IMR-90 (cell line): ENCODE measurements around the gene AP3S1. TPM values are rescaled to one million over a fixed set of nuclear protein-coding genes. Genes with fewer than 3 reads are reported as not detected.
A peak's percentile ranks its signal among the peaks of the same experiment; 100 is the strongest.

ENCODE experiments used
- ATAC-seq: fragments of 200-7000 bp; cut with Tn5 transposase; 2 replicates; pipeline ENCODE4 v1.9.1; 2020; ENCODE audit warnings: low read depth, mild to moderate bottlenecking, moderate library complexity
- BruUV-seq: library from RNA; stranded (reverse); fragments of 400-500 nt; replicated peaks from 2 replicates; lab custom pipeline; 2021; lab: Mats Ljungman, UMichigan
- CTCF ChIA-PET: fragments of 300-600 bp; formaldehyde crosslinking; extraction: SDS; loops from one replicate; lab custom pipeline; 2021; ENCODE audit warnings: antibody characterized with exemption; lab: Yijun Ruan, JAX
- POLR2A ChIA-PET: fragments of 300-600 bp; sonication (Branson Sonifier 250); formaldehyde crosslinking; loops from one replicate; lab custom pipeline; 2022; ENCODE audit warnings: antibody characterized with exemption; ENCODE audit not compliant: unreplicated experiment; lab: Charles Lee
- DNase-seq: peaks from one replicate; pipeline ENCODE4 v3.0.0; 2013
- H2AFZ ChIP-seq: replicated peaks from 2 replicates; pipeline ENCODE3; 2013; ENCODE audit warnings: low read length, mild to moderate bottlenecking; ENCODE audit not compliant: poor library complexity
- H2AK5ac ChIP-seq: 2 replicates; pipeline ENCODE4 v1.6.1; 2013; ENCODE audit warnings: low read depth, low read length, inconsistent platforms
- H2AK9ac ChIP-seq: replicated peaks from 2 replicates; pipeline ENCODE3; 2013; ENCODE audit warnings: mild to moderate bottlenecking, low read depth, low read length, moderate library complexity; ENCODE audit not compliant: poor library complexity
- H2BK120ac ChIP-seq: 2 replicates; pipeline ENCODE4 v1.6.1; 2013; ENCODE audit warnings: low read depth, low read length, inconsistent platforms
- H2BK15ac ChIP-seq: 3 replicates; pipeline ENCODE4 v1.6.1; 2013; ENCODE audit warnings: low read depth, low read length, inconsistent platforms
- H2BK20ac ChIP-seq: 2 replicates; pipeline ENCODE4 v1.6.1; 2013; ENCODE audit warnings: low read depth, mild to moderate bottlenecking, inconsistent platforms, low read length, moderate library complexity
- H2BK5ac ChIP-seq: 2 replicates; pipeline ENCODE4 v1.6.1; 2013; ENCODE audit warnings: mild to moderate bottlenecking, low read depth, low read length, inconsistent platforms; ENCODE audit not compliant: poor library complexity, severe bottlenecking
- H3K14ac ChIP-seq: replicated peaks from 2 replicates; pipeline ENCODE4 v1.6.1; 2013; ENCODE audit warnings: low read depth, low read length, inconsistent platforms
- H3K18ac ChIP-seq: 2 replicates; pipeline ENCODE4 v1.6.1; 2013; ENCODE audit warnings: low read depth, low read length, control low read depth
- H3K23ac ChIP-seq: 2 replicates; pipeline ENCODE4 v1.6.1; 2013; ENCODE audit warnings: low read depth, low read length, inconsistent platforms
- H3K27ac ChIP-seq: 2 replicates; pipeline ENCODE4 v1.5.1; 2013; ENCODE audit warnings: mild to moderate bottlenecking, control low read depth, low read length; ENCODE audit not compliant: insufficient read depth
- H3K27me3 ChIP-seq: 2 replicates; pipeline ENCODE4 v1.6.1; 2013; ENCODE audit warnings: low read length; ENCODE audit not compliant: control insufficient read depth, insufficient read depth
- H3K36me3 ChIP-seq: 2 replicates; pipeline ENCODE4 v1.6.1; 2013; ENCODE audit warnings: low read length, mixed read lengths; ENCODE audit not compliant: control insufficient read depth, insufficient read depth
- H3K4ac ChIP-seq: 2 replicates; pipeline ENCODE4 v1.6.1; 2013; ENCODE audit warnings: low read depth, low read length, inconsistent platforms
- H3K4me1 ChIP-seq: 2 replicates; pipeline ENCODE4 v1.6.1; 2013; ENCODE audit warnings: low read length, mixed read lengths; ENCODE audit not compliant: control insufficient read depth, insufficient read depth
- H3K4me2 ChIP-seq: 2 replicates; pipeline ENCODE4 v1.6.1; 2013; ENCODE audit warnings: low read depth, mild to moderate bottlenecking, control low read depth, low read length, moderate library complexity
- H3K4me3 ChIP-seq: 2 replicates; pipeline ENCODE4 v1.5.1; 2013; ENCODE audit warnings: low read depth, mild to moderate bottlenecking, control low read depth, low read length, moderate library complexity; ENCODE audit not compliant: insufficient read depth
- H3K56ac ChIP-seq: 2 replicates; pipeline ENCODE4 v1.6.1; 2013; ENCODE audit warnings: low read length, inconsistent platforms; ENCODE audit not compliant: insufficient read depth; ENCODE audit errors: extremely low read depth
- H3K79me1 ChIP-seq, 2 experiments: 2 replicates each; pipeline ENCODE4 v1.6.1; 2013; ENCODE audit warnings: low read length in 2 of 2, inconsistent platforms in 1 of 2, low read depth in 1 of 2
- H3K9ac ChIP-seq: 2 replicates; pipeline ENCODE4 v1.6.1; 2013; ENCODE audit warnings: low read depth, low read length, control low read depth
- H3K9me1 ChIP-seq: 2 replicates; pipeline ENCODE4 v1.6.1; 2013; ENCODE audit warnings: low read length, inconsistent platforms; ENCODE audit not compliant: insufficient read depth
- H3K9me3 ChIP-seq: 2 replicates; pipeline ENCODE4 v1.6.1; 2013; ENCODE audit warnings: low read length; ENCODE audit not compliant: control insufficient read depth, insufficient read depth
- H4K20me1 ChIP-seq: 2 replicates; pipeline ENCODE4 v1.6.1; 2013; ENCODE audit warnings: low read length, inconsistent platforms; ENCODE audit not compliant: insufficient read depth
- H4K5ac ChIP-seq: 2 replicates; pipeline ENCODE4 v1.6.1; 2013; ENCODE audit warnings: mild to moderate bottlenecking, low read depth, low read length, control low read depth
- H4K8ac ChIP-seq, 2 experiments: 2 replicates each; pipeline ENCODE4 v1.6.1; 2013; ENCODE audit warnings: low read depth in 2 of 2, low read length in 2 of 2, control low read depth in 1 of 2, inconsistent platforms in 1 of 2
- H4K91ac ChIP-seq: 2 replicates; pipeline ENCODE4 v1.6.1; 2013; ENCODE audit warnings: low read depth, low read length, inconsistent platforms; ENCODE audit not compliant: insufficient read depth
- BHLHE40 ChIP-seq: fragments of 150-350 bp; IDR thresholded peaks from 2 replicates; pipeline ENCODE4 v1.6.1; 2016; ENCODE audit warnings: mild to moderate bottlenecking, low read depth, low read length
- CEBPB ChIP-seq: IDR thresholded peaks from 2 replicates; pipeline ENCODE4 v1.6.1; 2012; ENCODE audit warnings: low read depth, low read length, improper control_type of control experiment
- CHD1 ChIP-seq: IDR thresholded peaks from 2 replicates; pipeline ENCODE4 v1.6.1; 2012; ENCODE audit warnings: low read depth, low read length, improper control_type of control experiment
- CTCF ChIP-seq: conservative IDR thresholded peaks from 2 replicates; pipeline ENCODE4 v1.5.1; 2012; ENCODE audit warnings: mild to moderate bottlenecking, low read depth, low read length, improper control_type of control experiment
- ELK1 ChIP-seq: fragments of 150-350 bp; IDR thresholded peaks from 2 replicates; pipeline ENCODE4 v1.6.1; 2016; ENCODE audit warnings: low read depth, mild to moderate bottlenecking, low read length, moderate library complexity, borderline replicate concordance
- FOS ChIP-seq: fragments of 150-350 bp; IDR thresholded peaks from 2 replicates; pipeline ENCODE4 v1.6.1; 2016; ENCODE audit warnings: low read depth, low read length
- MAFK ChIP-seq: IDR thresholded peaks from 2 replicates; pipeline ENCODE4 v1.6.1; 2012; ENCODE audit warnings: low read depth, low read length, improper control_type of control experiment
- MAZ ChIP-seq: IDR thresholded peaks from 2 replicates; pipeline ENCODE4 v1.6.1; 2012; ENCODE audit warnings: low read depth, mild to moderate bottlenecking, low read length, improper control_type of control experiment, moderate library complexity, borderline replicate concordance
- MXI1 ChIP-seq: IDR thresholded peaks from 2 replicates; pipeline ENCODE4 v1.6.1; 2012; ENCODE audit warnings: low read depth, mild to moderate bottlenecking, low read length, moderate library complexity, borderline replicate concordance
- NFE2L2 ChIP-seq: fragments of 150-350 bp; IDR thresholded peaks from 2 replicates; pipeline ENCODE4 v1.6.1; 2016; ENCODE audit warnings: low read depth, mild to moderate bottlenecking, low read length
- POLR2A ChIP-seq: IDR thresholded peaks from 2 replicates; pipeline ENCODE4 v1.6.1; 2012; ENCODE audit warnings: mild to moderate bottlenecking, low read depth, low read length
- RAD21 ChIP-seq: IDR thresholded peaks from 2 replicates; pipeline ENCODE4 v1.6.1; 2012; ENCODE audit warnings: low read length, improper control_type of control experiment
- RCOR1 ChIP-seq: IDR thresholded peaks from 2 replicates; pipeline ENCODE4 v1.6.1; 2012; ENCODE audit warnings: mild to moderate bottlenecking, low read length, improper control_type of control experiment; ENCODE audit not compliant: insufficient replicate concordance
- RFX5 ChIP-seq: IDR thresholded peaks from 2 replicates; pipeline ENCODE4 v1.8.0; 2012; ENCODE audit warnings: low read depth, mild to moderate bottlenecking, low read length, moderate library complexity
- SMC3 ChIP-seq: fragments of 150-350 bp; IDR thresholded peaks from 2 replicates; pipeline ENCODE4 v1.6.1; 2016; ENCODE audit warnings: low read depth, mild to moderate bottlenecking, antibody characterized with exemption, low read length, moderate library complexity
- USF2 ChIP-seq: fragments of 150-350 bp; IDR thresholded peaks from 2 replicates; pipeline ENCODE4 v1.6.1; 2017; ENCODE audit warnings: mild to moderate bottlenecking, antibody characterized with exemption, low read length, low read depth
- WGBS, 2 experiments: methylation state at CpG; one replicate each; pipeline versions ENCODE4 v1.1.5 to v1.1.7; 2013; ENCODE audit warnings: missing lambda C conversion rate in 2 of 2; ENCODE audit not compliant: insufficient read length in 1 of 2; ENCODE audit errors: extremely low coverage in 2 of 2; 5-methylcytosine and 5-hydroxymethylcytosine counted together
- dilution Hi-C: fragments of 300-500 bp; cut with HindIII; formaldehyde crosslinking; loops from one replicate; pipeline ENCODE4 v1.14.3; 2018; ENCODE audit warnings: low sequenced_read_pairs; ENCODE audit not compliant: unreplicated experiment
- in situ Hi-C: fragments of 300-500 bp; cut with MboI; formaldehyde crosslinking; loops from 3 replicates; pipeline ENCODE4 v1.14.3; 2019; ENCODE audit warnings: low sequenced_read_pairs, inconsistent platforms, mixed read lengths
- intact Hi-C: fragments of 100-400 bp; cut with micrococcal nuclease; formaldehyde crosslinking; loops from 2 replicates; pipeline ENCODE4 v1.10.0; 2022
- polyA plus RNA-seq, 3 experiments: library from polyadenylated mRNA; depleted of rRNA; stranded (reverse); fragments of >200 nt; gene quantifications; 2 replicates each; pipeline ENCODE4 v1.2.3, GENCODE V29; 2012; ENCODE audit warnings: low replicate concordance in 1 of 3
- total RNA-seq: library from RNA; depleted of rRNA; stranded (reverse); fragments of >200 nt; gene quantifications from 2 replicates; pipeline ENCODE4 v1.2.3, GENCODE V29; 2012

The AP3S1 gene
- total and polyA plus RNA-seq, 2 of the 4 experiments (the other 2 are of a cell fraction) = 21.9 to 73.1 TPM

GRCh38 chr5:115888027-115888426, 46.3 kb downstream of the AP3S1 start:
- Histone ChIP-seq H4K91ac (no peak overlapping the region), H2BK15ac (no peak overlapping the region), H3K23ac (no peak overlapping the region), H3K18ac (no peak overlapping the region), H3K27ac (no peak overlapping the region), H3K4me2 (no peak overlapping the region), H3K14ac (no peak overlapping the region), H2BK120ac (no peak overlapping the region), H3K4ac (no peak overlapping the region), H2BK5ac (no peak overlapping the region), H2AK5ac (no peak overlapping the region), H3K27me3 (no peaks in the 10 kb centered on the region), H3K79me1 (peaks cover 6 to 10% of the 10 kb centered on the region in 2 experiments), H3K9me3 (no peaks in the 10 kb centered on the region), H2BK20ac (no peak overlapping the region), H3K9ac (no peak overlapping the region), H2AFZ (no peak overlapping the region), H3K4me1 (no peaks in the 10 kb centered on the region), H4K8ac (no peak overlapping the region), H4K5ac (no peak overlapping the region), H3K9me1 (no peaks in the 10 kb centered on the region), H3K36me3 (peaks cover 3% of the 10 kb centered on the region; the same call in 1 of the 2 replicates), H4K20me1 (no peaks in the 10 kb centered on the region; the same call in 1 of the 2 replicates), H2AK9ac (no peak overlapping the region), H3K4me3 (no peak overlapping the region), H3K56ac (no peak overlapping the region)
- peak; percentile 54 for DNase-seq
- dilution Hi-C loops = no loop called here
- BruUV-seq = no TSS peak
- ChIA-PET CTCF (interaction anchor here (0.9 to 1.0 kb wide), 2 partner anchors 147 to 171 kb away, joined by 3 read pairs; no protein-coding TSS in a partner anchor), POLR2A (no interaction called here)
- in situ Hi-C loops = no loop called here
- intact Hi-C loops = loop anchor here (1.0 kb wide), 2 partner anchors 144 to 180 kb away; partner anchors contain the start of gene ARL14EPL
- TF ChIP-seq NFE2L2 (no peak), CHD1 (no peak), FOS (no peak), BHLHE40 (no peak), USF2 (no peak), RFX5 (no peak), SMC3 (peak; percentile 67), MAZ (no peak), MAFK (no peak), RAD21 (peak; percentile 60), POLR2A (no peak), ELK1 (no peak), MXI1 (no peak), RCOR1 (no peak), CTCF (peak; percentile 54), CEBPB (no peak)
- WGBS, 2 experiments = no CpG with 5 or more reads among the region's 1 CpG
- ATAC-seq = peak; percentile 46
